Measurements from ENCODE around the gene LYRM7.
A peak's percentile ranks its signal among the peaks of the same experiment; 100 is the strongest.
"Not testable (repeated sequence)": the region's sequence is repeated elsewhere in the genome, so short reads cannot be mapped to it uniquely, and the experiment has no call there.

Gene LYRM7

GRCh38 chr5:131221888-131222287 is 51.1 kb downstream of the LYRM7 start:
- DNase-seq: no peak

GRCh38 chr5:131222731-131223130 is 52.0 kb downstream of the LYRM7 start:
- no peak for DNase-seq

- no peak for DNase-seq
Observed at GRCh38 chr5:131223751-131224386, 53.1 kb downstream of the LYRM7 start.

- DNase-seq: no peak
Observed at GRCh38 chr5:131224387-131225201, 53.9 kb downstream of the LYRM7 start.

- DNase-seq: no peak
Observed at GRCh38 chr5:131225282-131225974, 54.7 kb downstream of the LYRM7 start.

GRCh38 chr5:131226899-131227298 is 56.2 kb downstream of the LYRM7 start:
- no peak for DNase-seq

- no peak for DNase-seq
Observed at GRCh38 chr5:131228646-131229045, 57.9 kb downstream of the LYRM7 start.

GRCh38 chr5:131229623-131230022 is 58.9 kb downstream of the LYRM7 start:
- no peak for DNase-seq

GRCh38 chr5:131230406-131230805 is 59.7 kb downstream of the LYRM7 start:
- peak in 1 of 2 experiments; percentile 45 for DNase-seq

- no peak for DNase-seq
Observed at GRCh38 chr5:131239686-131240085, 68.9 kb downstream of the LYRM7 start.

GRCh38 chr5:131242728-131243255 is 72.0 kb downstream of the LYRM7 start:
- DNase-seq: no peak

GRCh38 chr5:131245312-131245711 is 74.6 kb downstream of the LYRM7 start:
- no peak for DNase-seq

- DNase-seq: no peak
Observed at GRCh38 chr5:131245948-131246347, 75.2 kb downstream of the LYRM7 start.

GRCh38 chr5:131246504-131246903 is 75.8 kb downstream of the LYRM7 start:
- no peak for DNase-seq

GRCh38 chr5:131250751-131251475 is 80.2 kb downstream of the LYRM7 start:
- DNase-seq: no peak

GRCh38 chr5:131252824-131253171 is 82.1 kb downstream of the LYRM7 start:
- DNase-seq: no peak

- not testable (repeated sequence) for DNase-seq
Observed at GRCh38 chr5:131254025-131254424, 83.3 kb downstream of the LYRM7 start.

GRCh38 chr5:131254741-131255140 is 84.0 kb downstream of the LYRM7 start:
- no peak for DNase-seq

Data from NCI-H526 (cell line).